Astrocyte of the hippocampus (primary cell): Measurements from ENCODE around the gene SLC22A5.
A peak's percentile ranks its signal among the peaks of the same experiment; 100 is the strongest.

Experiments
- DNase-seq: peaks from one replicate; pipeline ENCODE4 v3.0.0; 2011; ENCODE audit warnings: low read depth, low spot score

The SLC22A5 gene

GRCh38 chr5:132365213-132365612 lies 4.3 kb upstream of the SLC22A5 start:
- DNase-seq: peak; percentile 83

GRCh38 chr5:132368186-132368585 lies 1.3 kb upstream of the SLC22A5 start:
- DNase-seq: no peak

DNA sequence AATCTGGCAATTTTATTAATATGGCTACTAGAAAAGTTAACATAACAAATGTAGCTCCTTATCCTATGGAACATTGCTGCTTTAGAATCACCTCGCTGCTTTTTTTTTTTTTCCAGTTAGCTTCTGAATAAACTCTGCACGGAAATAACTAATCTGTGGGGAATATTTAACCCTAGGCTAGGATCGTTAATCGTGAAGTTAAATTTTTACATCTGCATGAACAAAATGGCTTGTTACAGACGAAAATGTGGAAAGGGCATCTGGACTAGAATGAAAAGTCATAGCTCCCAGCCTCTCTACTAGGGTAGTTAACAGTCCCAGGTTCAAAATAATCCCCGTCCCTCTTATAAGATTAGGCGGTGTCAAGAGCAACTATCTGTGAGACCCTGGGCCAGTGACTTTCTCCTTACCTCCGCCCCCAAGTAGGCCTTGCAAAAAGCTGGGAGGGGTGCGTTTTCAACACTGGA lies 470 bp upstream of the SLC22A5 start:
- no peak for DNase-seq

- no peak for DNase-seq
Measured at GRCh38 chr5:132370181-132370970, 866 bp downstream of the SLC22A5 start.

GRCh38 chr5:132370971-132371602 lies 1.6 kb downstream of the SLC22A5 start:
- DNase-seq: no peak

DNA sequence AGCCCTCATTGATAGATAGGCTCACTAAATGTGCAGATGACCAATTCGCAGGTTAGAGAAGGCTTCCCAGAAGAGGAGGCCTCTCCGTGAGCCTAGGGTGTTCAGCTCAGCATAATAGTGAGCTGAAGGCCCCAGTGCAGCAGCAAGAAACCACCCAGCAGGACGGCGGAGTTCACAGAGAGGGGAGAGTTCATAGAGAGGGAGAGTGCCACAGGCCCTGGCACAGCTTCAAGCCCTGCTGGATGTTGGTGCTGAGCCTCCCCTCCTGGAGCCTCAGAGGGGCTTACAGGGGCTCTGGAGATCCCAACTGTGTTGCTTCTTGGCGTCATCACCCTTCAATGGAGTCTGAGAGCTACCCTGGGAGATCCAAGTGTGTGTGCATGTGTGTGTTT lies 2.1 kb downstream of the SLC22A5 start:
- DNase-seq: no peak

GRCh38 chr5:132372127-132372526 lies 2.6 kb downstream of the SLC22A5 start:
- no peak for DNase-seq

DNA sequence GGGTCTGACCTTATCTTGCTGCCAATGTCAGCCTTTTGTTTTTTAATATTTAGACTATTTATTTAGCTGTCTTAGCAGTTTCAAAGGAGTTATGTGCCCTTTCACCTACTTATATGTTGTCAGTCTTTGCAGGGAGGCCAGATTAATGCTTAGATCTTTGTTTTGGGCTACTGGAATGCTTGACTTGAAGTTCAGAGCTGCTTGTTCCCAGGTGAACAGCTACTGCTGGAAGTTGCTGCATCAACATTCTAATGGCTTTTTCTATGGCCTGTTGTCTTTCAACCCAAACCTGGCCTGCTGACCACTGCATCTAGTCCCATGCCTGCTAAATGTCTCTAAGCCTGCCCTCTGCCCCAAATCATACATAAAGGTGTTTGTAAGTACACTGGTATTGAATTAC lies 3.0 kb downstream of the SLC22A5 start:
- DNase-seq: no peak

DNA sequence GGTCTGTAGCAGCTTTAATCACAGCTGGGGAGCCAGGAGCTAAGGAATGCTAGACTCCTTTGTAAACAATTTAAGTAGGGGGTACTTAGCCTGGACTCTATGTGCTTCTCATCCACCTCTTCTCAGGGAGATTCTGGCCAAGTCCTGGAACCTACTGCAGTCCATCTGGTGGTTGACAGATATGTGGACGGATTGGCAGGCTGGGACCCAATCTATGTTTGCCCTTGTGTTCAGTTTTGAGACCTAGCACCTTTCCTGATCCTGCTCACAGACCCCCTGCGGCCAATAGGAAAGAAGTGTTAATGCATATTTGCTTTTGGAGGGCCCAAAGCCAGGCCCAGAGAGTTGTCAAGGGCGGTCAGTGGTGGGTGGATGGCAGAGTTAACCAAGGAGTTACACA lies 6.4 kb downstream of the SLC22A5 start:
- DNase-seq: no peak

- DNase-seq: peak; percentile 18
Measured at GRCh38 chr5:132376694-132377641, 7.5 kb downstream of the SLC22A5 start.

GRCh38 chr5:132377738-132378137 lies 8.2 kb downstream of the SLC22A5 start:
- no peak for DNase-seq

- DNase-seq: peak; percentile 30
Measured at GRCh38 chr5:132378580-132378979, 9.1 kb downstream of the SLC22A5 start.

DNA sequence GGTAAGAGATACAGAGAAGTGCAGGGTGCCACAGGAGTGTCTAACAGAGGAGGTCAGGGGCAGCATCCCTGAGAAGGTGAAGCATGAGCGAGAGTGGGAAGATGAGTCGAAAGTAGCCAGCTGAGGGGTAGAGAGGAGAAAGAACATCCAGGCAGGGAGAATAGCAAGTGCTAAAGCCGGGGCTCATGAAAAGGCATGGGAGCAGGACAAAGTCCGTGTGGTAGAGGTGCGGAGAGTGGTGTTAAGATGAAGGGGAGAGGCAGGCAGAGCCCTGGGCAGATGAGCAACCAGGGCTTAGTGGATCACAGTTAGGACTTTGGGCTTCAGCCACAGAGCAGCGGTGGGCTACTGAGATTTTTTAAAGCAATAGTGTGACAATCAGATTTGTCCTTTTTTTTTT lies 10.5 kb downstream of the SLC22A5 start:
- no peak for DNase-seq

GRCh38 chr5:132380741-132381140 lies 11.2 kb downstream of the SLC22A5 start:
- DNase-seq: no peak

GRCh38 chr5:132381614-132382013 lies 12.1 kb downstream of the SLC22A5 start:
- no peak for DNase-seq

DNA sequence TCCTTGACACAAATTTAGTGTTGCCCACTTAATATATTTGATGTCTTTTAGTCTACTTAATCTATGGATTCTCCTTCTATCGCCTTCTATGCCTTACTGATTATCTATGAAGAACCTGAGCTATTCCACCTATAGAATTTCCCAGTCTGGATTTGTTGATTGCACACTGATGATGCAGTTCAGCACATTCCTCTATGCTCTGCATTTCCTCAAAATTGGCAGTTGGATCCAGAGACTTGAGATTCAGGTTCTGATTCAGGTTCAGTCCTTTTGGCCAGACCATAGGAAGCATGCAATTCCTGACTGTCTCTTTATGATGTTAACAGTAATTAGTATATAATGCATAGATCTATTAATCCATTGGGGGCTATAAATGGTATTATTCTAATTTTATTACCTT lies 13.8 kb downstream of the SLC22A5 start:
- no peak for DNase-seq

DNA sequence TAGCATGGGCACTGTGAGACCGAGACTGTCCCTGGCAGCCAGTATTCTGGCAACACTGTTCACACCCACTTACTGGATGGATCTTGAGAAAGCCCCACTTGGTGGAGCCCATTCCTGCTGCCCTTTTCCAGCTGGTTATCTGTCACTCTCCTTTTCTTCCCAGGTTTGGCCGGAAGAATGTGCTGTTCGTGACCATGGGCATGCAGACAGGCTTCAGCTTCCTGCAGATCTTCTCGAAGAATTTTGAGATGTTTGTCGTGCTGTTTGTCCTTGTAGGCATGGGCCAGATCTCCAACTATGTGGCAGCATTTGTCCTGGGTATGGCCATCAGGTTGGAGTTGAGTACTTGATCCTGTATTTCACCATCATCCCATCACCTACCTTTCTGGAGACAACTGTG lies 14.5 kb downstream of the SLC22A5 start:
- no peak for DNase-seq

GRCh38 chr5:132384506-132385050 lies 15.1 kb downstream of the SLC22A5 start:
- no peak for DNase-seq

- DNase-seq: peak; percentile 80
Measured at GRCh38 chr5:132385326-132386105, 16.0 kb downstream of the SLC22A5 start.

GRCh38 chr5:132386644-132387286 lies 17.3 kb downstream of the SLC22A5 start:
- DNase-seq: peak; percentile 88
